Measurements from ENCODE around the gene PCBP2. TPM values are rescaled to one million over a fixed set of nuclear protein-coding genes. Genes with fewer than 3 reads are reported as not detected.

The PCBP2 gene
- total RNA-seq, 1 donor from 2014 or later, result 526 TPM

GRCh38 chr12:53508534-53509170, 56.8 kb downstream of the PCBP2 start:
- DNase-seq (ENCODE audit: low read depth), result peak; percentile 59

- DNase-seq (ENCODE audit: low read depth), result no peak
Measured at GRCh38 chr12:53510181-53510812, 58.4 kb downstream of the PCBP2 start.

- DNase-seq (ENCODE audit: low read depth), result no peak
Measured at GRCh38 chr12:53513712-53514410, 62.0 kb downstream of the PCBP2 start.

GRCh38 chr12:53514628-53515290, 62.9 kb downstream of the PCBP2 start:
- no peak for DNase-seq (ENCODE audit: low read depth)

- no peak for DNase-seq (ENCODE audit: low read depth)
Measured at GRCh38 chr12:53515291-53515680, 63.4 kb downstream of the PCBP2 start.

GRCh38 chr12:53516758-53517455, 65.0 kb downstream of the PCBP2 start:
- no peak for DNase-seq (ENCODE audit: low read depth)

GRCh38 chr12:53518381-53518780, 66.5 kb downstream of the PCBP2 start:
- DNase-seq (ENCODE audit: low read depth), result no peak

GRCh38 chr12:53523131-53523530, 71.2 kb downstream of the PCBP2 start:
- no peak for DNase-seq (ENCODE audit: low read depth)

GRCh38 chr12:53524476-53524875, 72.6 kb downstream of the PCBP2 start:
- DNase-seq (ENCODE audit: low read depth), result no peak

- DNase-seq (ENCODE audit: low read depth), result no peak
Measured at GRCh38 chr12:53530061-53530460, 78.2 kb downstream of the PCBP2 start.

Other genes starting within 250 kb of the PCBP2 start
- 2.8 and 3.1 TPM in 2 replicates for gene ITGB7, start 244.9 kb upstream of the PCBP2 start, total RNA-seq
- 5.2 and 14.6 TPM in 2 replicates for gene RARG, start 219.9 kb upstream of the PCBP2 start, total RNA-seq
- 0.70 and 2.4 TPM in 2 replicates for gene ESPL1, start 183.8 kb upstream of the PCBP2 start, total RNA-seq
- gene PFDN5, start 156.6 kb upstream of the PCBP2 start, total RNA-seq, result 323 and 327 TPM in 2 replicates
- gene MYG1, start 152.4 kb upstream of the PCBP2 start, total RNA-seq, result 28.4 and 42.9 TPM in 2 replicates
- gene AAAS, start 130.5 kb upstream of the PCBP2 start, total RNA-seq, result 40.1 and 40.3 TPM in 2 replicates
- not detected in 2 replicates for gene SP7, start 115.7 kb upstream of the PCBP2 start, total RNA-seq
- 33.3 and 51.7 TPM in 2 replicates for gene SP1, start 71.9 kb upstream of the PCBP2 start, total RNA-seq
- gene AMHR2, start 28.2 kb upstream of the PCBP2 start, total RNA-seq, result not detected in 2 replicates
- gene PRR13, start 10.4 kb upstream of the PCBP2 start, total RNA-seq, result 34.7 and 45.1 TPM in 2 replicates
- 2.3 and 18.7 TPM in 2 replicates for gene MAP3K12, start 47.4 kb downstream of the PCBP2 start, total RNA-seq
- 28.8 and 52.3 TPM in 2 replicates for gene TARBP2, start 49.2 kb downstream of the PCBP2 start, total RNA-seq
- gene NPFF, start 55.4 kb downstream of the PCBP2 start, total RNA-seq, result not detected in 2 replicates
- 7.3 and 12.8 TPM in 2 replicates for gene ATF7, start 174.3 kb downstream of the PCBP2 start, total RNA-seq
- 102 and 104 TPM in 2 replicates for gene ATP5MC2, start 224.0 kb downstream of the PCBP2 start, total RNA-seq

Data from renal cortical epithelial cell (primary cell).